ENCODE measurements around the gene REM2.

REM2 gene

DNA sequence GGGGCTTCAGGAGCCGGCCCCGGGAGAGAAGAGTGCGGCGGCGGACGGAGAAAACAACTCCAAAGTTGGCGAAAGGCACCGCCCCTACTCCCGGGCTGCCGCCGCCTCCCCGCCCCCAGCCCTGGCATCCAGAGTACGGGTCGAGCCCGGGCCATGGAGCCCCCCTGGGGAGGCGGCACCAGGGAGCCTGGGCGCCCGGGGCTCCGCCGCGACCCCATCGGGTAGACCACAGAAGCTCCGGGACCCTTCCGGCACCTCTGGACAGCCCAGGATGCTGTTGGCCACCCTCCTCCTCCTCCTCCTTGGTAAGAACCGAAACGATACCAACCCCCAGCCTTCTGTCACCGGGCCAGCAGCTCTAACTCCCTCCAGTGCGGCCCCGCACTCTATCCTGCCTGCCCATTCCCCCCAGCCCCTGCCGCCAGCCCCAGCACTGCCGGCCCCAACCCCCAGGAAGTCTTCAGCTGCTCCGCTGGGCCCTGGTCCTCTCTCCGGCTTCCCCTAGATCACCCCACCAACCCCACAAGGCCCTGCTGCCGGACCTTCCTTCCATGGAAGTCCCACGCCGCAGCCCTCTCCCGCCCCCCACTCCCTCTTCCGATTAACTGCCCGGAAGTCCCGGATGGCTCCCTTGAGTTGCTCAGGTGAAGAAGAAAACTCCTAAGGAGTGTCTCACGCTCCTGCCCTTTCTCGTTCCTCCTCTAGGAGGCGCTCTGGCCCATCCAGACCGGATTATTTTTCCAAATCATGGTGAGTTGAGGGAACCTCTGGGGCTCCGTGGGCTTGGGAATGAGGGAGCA lies 10.8 kb upstream of the REM2 start:
- TF ChIP-seq, protein P1, sequence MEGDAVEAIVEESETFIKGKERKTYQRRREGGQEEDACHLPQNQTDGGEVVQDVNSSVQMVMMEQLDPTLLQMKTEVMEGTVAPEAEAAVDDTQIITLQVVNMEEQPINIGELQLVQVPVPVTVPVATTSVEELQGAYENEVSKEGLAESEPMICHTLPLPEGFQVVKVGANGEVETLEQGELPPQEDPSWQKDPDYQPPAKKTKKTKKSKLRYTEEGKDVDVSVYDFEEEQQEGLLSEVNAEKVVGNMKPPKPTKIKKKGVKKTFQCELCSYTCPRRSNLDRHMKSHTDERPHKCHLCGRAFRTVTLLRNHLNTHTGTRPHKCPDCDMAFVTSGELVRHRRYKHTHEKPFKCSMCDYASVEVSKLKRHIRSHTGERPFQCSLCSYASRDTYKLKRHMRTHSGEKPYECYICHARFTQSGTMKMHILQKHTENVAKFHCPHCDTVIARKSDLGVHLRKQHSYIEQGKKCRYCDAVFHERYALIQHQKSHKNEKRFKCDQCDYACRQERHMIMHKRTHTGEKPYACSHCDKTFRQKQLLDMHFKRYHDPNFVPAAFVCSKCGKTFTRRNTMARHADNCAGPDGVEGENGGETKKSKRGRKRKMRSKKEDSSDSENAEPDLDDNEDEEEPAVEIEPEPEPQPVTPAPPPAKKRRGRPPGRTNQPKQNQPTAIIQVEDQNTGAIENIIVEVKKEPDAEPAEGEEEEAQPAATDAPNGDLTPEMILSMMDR (IDR thresholded peaks at IDR 0.05; ENCODE audit: borderline replicate concordance, insufficient read depth, low read depth, low read length), result peak; percentile 90
- peak overlapping the region; percentile 73 for H3K4me3 ChIP-seq (ENCODE audit: low read depth, low read length)

DNA sequence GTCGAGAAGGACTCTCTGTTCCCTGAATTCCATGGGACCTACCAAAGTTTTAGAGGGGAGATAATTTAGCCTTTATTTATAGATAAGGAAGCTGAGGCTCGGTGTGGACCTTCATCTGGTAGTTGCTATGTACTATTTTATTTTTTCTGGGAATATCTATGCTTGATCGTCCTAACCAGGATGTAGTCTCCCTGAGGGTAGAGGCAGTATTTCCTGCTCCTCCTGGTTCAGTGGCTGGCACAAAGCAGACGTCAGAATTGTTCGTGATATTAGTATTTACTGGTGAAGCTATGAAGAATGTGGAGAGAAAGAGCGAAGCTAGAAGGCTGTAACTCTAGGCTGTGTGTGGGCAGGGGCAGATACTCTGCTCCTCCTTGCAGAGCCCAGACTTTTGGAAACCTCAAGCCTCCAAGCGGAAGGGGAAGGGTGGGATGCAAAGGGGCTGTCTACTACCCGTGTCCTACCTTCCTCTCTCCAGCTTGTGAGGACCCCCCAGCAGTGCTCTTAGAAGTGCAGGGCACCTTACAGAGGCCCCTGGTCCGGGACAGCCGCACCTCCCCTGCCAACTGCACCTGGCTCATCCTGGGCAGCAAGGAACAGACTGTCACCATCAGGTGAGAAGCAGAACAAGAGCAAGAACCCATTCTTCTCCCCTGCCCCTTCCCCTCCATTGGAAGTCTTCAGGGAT lies 10.0 kb upstream of the REM2 start:
- H3K4me3 ChIP-seq (ENCODE audit: low read depth, low read length), result peak overlapping the region; percentile 73
- TF ChIP-seq, protein P1 (IDR thresholded peaks at IDR 0.05; ENCODE audit: borderline replicate concordance, insufficient read depth, low read depth, low read length), result no peak

DNA sequence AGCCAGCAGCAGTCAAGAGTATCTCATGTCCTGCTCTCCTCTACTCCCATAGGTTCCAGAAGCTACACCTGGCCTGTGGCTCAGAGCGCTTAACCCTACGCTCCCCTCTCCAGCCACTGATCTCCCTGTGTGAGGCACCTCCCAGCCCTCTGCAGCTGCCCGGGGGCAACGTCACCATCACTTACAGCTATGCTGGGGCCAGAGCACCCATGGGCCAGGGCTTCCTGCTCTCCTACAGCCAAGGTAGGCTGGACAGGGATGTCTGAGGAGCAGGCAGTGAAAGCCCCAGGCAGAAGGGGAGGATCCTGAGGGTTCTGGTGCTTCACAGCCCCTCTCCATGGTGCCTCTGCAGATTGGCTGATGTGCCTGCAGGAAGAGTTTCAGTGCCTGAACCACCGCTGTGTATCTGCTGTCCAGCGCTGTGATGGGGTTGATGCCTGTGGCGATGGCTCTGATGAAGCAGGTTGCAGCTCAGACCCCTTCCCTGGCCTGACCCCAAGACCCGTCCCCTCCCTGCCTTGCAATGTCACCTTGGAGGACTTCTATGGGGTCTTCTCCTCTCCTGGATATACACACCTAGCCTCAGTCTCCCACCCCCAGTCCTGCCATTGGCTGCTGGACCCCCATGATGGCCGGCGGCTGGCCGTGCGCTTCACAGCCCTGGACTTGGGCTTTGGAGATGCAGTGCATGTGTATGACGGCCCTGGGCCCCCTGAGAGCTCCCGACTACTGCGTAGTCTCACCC lies 7.8 kb upstream of the REM2 start:
- TF ChIP-seq, protein P1 (IDR thresholded peaks at IDR 0.05; ENCODE audit: borderline replicate concordance, insufficient read depth, low read depth, low read length), result no peak

DNA sequence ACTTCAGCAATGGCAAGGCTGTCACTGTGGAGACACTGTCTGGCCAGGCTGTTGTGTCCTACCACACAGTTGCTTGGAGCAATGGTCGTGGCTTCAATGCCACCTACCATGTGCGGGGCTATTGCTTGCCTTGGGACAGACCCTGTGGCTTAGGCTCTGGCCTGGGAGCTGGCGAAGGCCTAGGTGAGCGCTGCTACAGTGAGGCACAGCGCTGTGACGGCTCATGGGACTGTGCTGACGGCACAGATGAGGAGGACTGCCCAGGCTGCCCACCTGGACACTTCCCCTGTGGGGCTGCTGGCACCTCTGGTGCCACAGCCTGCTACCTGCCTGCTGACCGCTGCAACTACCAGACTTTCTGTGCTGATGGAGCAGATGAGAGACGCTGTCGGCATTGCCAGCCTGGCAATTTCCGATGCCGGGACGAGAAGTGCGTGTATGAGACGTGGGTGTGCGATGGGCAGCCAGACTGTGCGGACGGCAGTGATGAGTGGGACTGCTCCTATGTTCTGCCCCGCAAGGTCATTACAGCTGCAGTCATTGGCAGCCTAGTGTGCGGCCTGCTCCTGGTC lies 7.2 kb upstream of the REM2 start:
- no peak overlapping the region for H3K4me3 ChIP-seq (ENCODE audit: low read depth, low read length)
- TF ChIP-seq, protein P1 (IDR thresholded peaks at IDR 0.05; ENCODE audit: borderline replicate concordance, insufficient read depth, low read depth, low read length), result no peak

More for the DNA sequence above, 7.8 kb upstream of the REM2 start:
- no peak overlapping the region for H3K4me3 ChIP-seq (ENCODE audit: low read depth, low read length)

DNA sequence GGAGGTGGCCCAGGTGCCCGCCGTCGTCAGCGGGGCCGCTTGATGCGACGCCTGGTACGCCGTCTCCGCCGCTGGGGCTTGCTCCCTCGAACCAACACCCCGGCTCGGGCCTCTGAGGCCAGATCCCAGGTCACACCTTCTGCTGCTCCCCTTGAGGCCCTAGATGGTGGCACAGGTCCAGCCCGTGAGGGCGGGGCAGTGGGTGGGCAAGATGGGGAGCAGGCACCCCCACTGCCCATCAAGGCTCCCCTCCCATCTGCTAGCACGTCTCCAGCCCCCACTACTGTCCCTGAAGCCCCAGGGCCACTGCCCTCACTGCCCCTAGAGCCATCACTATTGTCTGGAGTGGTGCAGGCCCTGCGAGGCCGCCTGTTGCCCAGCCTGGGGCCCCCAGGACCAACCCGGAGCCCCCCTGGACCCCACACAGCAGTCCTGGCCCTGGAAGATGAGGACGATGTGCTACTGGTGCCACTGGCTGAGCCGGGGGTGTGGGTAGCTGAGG lies 6.0 kb upstream of the REM2 start:
- H3K4me3 ChIP-seq (ENCODE audit: low read depth, low read length), result no peak overlapping the region
- TF ChIP-seq, protein P1 (IDR thresholded peaks at IDR 0.05; ENCODE audit: borderline replicate concordance, insufficient read depth, low read depth, low read length), result no peak

DNA sequence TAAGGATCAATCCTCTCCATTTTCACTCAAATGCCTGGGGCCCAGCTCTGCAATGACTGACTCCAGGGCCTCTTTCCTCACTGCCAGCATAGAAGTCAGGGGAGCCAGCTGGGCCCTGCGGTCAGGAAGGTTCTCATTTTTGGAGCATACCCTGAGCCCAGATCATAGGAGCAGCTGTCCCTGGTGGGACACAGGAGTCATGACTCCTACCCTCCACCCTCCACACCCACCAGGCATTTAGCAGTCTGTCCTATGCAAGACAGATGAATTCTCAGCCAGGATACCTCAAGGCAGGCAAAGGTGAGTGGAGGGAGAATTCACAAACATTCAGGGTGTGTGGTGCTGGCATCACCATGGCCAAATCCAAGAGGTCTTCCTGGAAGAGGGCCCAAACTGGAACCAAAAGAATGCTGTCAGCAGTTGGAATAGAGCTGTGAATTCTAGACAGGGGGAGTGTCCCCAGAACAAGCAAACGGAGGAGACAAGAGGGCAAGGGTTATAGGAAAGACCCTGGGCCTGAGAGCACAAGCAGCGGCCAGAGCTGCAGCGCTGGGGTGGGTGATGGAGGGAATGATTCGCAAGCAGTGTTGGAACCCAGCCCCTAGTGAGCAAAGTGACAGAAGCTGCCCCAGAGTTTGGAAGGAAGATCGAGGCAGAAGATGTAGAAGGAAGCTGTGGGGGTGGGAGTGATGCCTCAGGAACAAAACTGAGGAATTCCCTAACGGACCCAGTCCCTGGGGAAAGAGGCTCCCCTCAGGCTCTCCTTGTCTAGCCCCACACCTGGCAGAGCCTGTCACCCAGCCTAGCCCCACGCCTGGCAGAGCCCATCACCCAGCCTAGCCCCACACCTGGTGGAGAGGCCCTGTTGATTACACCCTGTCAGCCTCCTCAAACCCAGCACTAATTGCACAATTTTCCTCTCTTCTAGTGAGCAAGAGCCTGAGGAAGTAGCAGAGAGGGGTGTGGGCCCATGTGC lies 4.5 kb upstream of the REM2 start:
- TF ChIP-seq, protein P1 (IDR thresholded peaks at IDR 0.05; ENCODE audit: borderline replicate concordance, insufficient read depth, low read depth, low read length), result no peak
- H3K4me3 ChIP-seq (ENCODE audit: low read depth, low read length), result no peak overlapping the region
